Measurements from ENCODE around the gene SAMD4B. TPM values are rescaled to one million over a fixed set of nuclear protein-coding genes. Genes with fewer than 3 reads are reported as not detected.

Gene SAMD4B
- total RNA-seq, 1 experiment from 2014 or later: 164 TPM

- TF ChIP-seq E2F1 (CRISPR knock-in tag; IDR thresholded peaks at IDR 0.05): no peak
- no peak for TF ChIP-seq TP53 (CRISPR knock-in tag; IDR thresholded peaks at IDR 0.05)
- no peak for TF ChIP-seq ARID4B (CRISPR knock-in tag; IDR thresholded peaks at IDR 0.05; ENCODE audit: borderline replicate concordance)
- no peak for TF ChIP-seq NFATC4 (CRISPR knock-in tag; IDR thresholded peaks at IDR 0.05)
- no peak for TF ChIP-seq TEAD4 (CRISPR knock-in tag; IDR thresholded peaks at IDR 0.05)
- no peak for TF ChIP-seq PRRX2 (CRISPR knock-in tag; IDR thresholded peaks at IDR 0.05)
Measured at GRCh38 chr19:39419003-39419402, 76.8 kb downstream of the SAMD4B start (continued).

- Mint-ChIP-seq H3K4me3 (no peak overlapping the region), H3K4me1 (no peaks in the 10 kb centered on the region; the same call in 1 of the 2 replicates), H3K36me3 (peaks cover 40% of the 10 kb centered on the region), H3K27me3 (ENCODE audit: low read depth) (no peaks in the 10 kb centered on the region), H3K9me3 (no peaks in the 10 kb centered on the region), H3K27ac (no peak overlapping the region)
- no peak for TF ChIP-seq JAZF1 (CRISPR knock-in tag; IDR thresholded peaks at IDR 0.05)
- no peak for TF ChIP-seq ZBTB21 (CRISPR knock-in tag; IDR thresholded peaks at IDR 0.05; ENCODE audit: borderline replicate concordance)
- no peak for TF ChIP-seq TEAD1 (CRISPR knock-in tag; IDR thresholded peaks at IDR 0.05)
- TF ChIP-seq SOX15 (CRISPR knock-in tag; IDR thresholded peaks at IDR 0.05): no peak
- TF ChIP-seq SP1 (CRISPR knock-in tag; conservative IDR thresholded peaks at IDR 0.05): no peak
- no peak for TF ChIP-seq CBFB (CRISPR knock-in tag; IDR thresholded peaks at IDR 0.05; ENCODE audit: low read depth)
- TF ChIP-seq ARID4B (CRISPR knock-in tag; IDR thresholded peaks at IDR 0.05; ENCODE audit: borderline replicate concordance): no peak
- no peak for TF ChIP-seq ZNF263 (CRISPR knock-in tag; IDR thresholded peaks at IDR 0.05; ENCODE audit: low read depth)
- no peak for TF ChIP-seq E2F1 (CRISPR knock-in tag; IDR thresholded peaks at IDR 0.05)
- no peak for TF ChIP-seq ZMAT4 (CRISPR knock-in tag; IDR thresholded peaks at IDR 0.05)
- TF ChIP-seq CREB1 (CRISPR knock-in tag; IDR thresholded peaks at IDR 0.05): no peak
- no peak for TF ChIP-seq FOXP4 (CRISPR knock-in tag; IDR thresholded peaks at IDR 0.05)
- TF ChIP-seq IRF1 (CRISPR knock-in tag; IDR thresholded peaks at IDR 0.05): no peak
- no peak for TF ChIP-seq NFYB (CRISPR knock-in tag; conservative IDR thresholded peaks at IDR 0.05; ENCODE audit: low read depth)
- CTCF ChIA-PET: interaction anchor here (1.3 to 2.1 kb wide), 2 partner anchors 23 to 53 kb away, joined by 5 to 7 read pairs; no protein-coding TSS in a partner anchor
- no peak for DNase-seq (ENCODE audit: low spot score)
- ATAC-seq: no peak
- POLR2A ChIA-PET: interaction anchor here (1.7 to 2.1 kb wide), 2 partner anchors 15 to 20 kb away, joined by 4 to 8 read pairs; partner anchors contain the start of gene RPS16
Measured at GRCh38 chr19:39420769-39421168, 78.5 kb downstream of the SAMD4B start.

Measured in WTC11 (cell line).